Measurements from ENCODE around the gene SSBP3.

DNA sequence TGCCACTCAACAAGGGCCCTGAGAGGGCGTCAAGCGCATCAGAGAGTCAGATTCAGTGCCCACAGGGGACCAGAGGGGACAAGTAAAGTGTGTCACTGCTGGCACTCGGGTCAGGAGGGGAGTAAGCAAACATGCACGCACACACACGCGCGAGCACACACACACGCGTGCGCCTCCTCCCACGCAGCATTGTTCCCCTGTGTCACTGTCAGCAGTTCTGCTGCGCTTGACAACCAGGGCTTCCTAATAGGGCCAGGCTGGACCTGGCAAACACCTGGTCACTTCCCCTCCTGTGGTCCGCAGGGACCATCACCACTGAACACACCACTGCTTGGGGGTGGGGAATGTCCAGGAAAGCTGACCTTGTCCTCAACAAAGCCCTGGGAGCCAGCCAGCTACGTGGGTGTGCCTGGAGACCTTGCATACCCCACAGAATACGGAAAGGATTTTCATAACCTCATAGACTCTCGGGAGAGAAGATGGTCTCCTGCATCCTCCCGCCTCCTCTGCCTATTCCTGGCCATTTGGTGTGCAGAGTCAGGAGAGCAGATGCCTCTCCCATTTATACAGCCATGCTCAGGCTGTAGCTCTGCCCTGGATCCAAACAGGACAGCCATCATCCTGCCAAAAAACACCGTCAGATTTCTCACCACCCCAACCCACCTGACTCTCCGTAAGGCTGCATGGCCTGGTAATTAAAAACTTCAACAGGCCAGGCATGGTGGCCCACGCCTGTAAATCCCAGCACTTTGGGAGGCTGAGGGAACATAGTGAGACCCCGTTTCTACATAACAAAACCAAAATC is 73.2 kb downstream of the SSBP3 start:
- TF ChIP-seq, protein P1, sequence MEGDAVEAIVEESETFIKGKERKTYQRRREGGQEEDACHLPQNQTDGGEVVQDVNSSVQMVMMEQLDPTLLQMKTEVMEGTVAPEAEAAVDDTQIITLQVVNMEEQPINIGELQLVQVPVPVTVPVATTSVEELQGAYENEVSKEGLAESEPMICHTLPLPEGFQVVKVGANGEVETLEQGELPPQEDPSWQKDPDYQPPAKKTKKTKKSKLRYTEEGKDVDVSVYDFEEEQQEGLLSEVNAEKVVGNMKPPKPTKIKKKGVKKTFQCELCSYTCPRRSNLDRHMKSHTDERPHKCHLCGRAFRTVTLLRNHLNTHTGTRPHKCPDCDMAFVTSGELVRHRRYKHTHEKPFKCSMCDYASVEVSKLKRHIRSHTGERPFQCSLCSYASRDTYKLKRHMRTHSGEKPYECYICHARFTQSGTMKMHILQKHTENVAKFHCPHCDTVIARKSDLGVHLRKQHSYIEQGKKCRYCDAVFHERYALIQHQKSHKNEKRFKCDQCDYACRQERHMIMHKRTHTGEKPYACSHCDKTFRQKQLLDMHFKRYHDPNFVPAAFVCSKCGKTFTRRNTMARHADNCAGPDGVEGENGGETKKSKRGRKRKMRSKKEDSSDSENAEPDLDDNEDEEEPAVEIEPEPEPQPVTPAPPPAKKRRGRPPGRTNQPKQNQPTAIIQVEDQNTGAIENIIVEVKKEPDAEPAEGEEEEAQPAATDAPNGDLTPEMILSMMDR (conservative IDR thresholded peaks at IDR 0.05; ENCODE audit: low read length): no peak
- TF ChIP-seq EZH2phosphoT487 (IDR thresholded peaks at IDR 0.05; ENCODE audit: borderline replicate concordance, low read depth, low read length): no peak
